ENCODE measurements around the gene STAT6. TPM values are rescaled to one million over a fixed set of nuclear protein-coding genes. Genes with fewer than 3 reads are reported as not detected.

STAT6 gene
- polyA plus RNA-seq, 1 donor (not counting 4 experiments of a cell fraction or from before 2014, with no cell fraction given): 113 TPM

GRCh38 chr12:57098546-57098945, 12.6 kb downstream of the STAT6 start:
- TF ChIP-seq CTCF (optimal IDR thresholded peaks at IDR 0.05 in 1 of 3, IDR thresholded peaks at IDR 0.05 in 1 of 3, conservative IDR thresholded peaks at IDR 0.05 in 1 of 3; ENCODE audit: extremely low read depth in 1 of 3, insufficient read depth in 2 of 3, low read length in 3 of 3) (no peak), EZH2 (IDR thresholded peaks at IDR 0.05; ENCODE audit: low read length) (no peak)
- no peak for DNase-seq (ENCODE audit: low read depth, low spot score)
- Histone ChIP-seq H3K4me3 (ENCODE audit: control insufficient read depth in 2 of 3, extremely low read depth in 1 of 3, insufficient read depth in 2 of 3, low read depth in 1 of 3, low read length in 3 of 3) (no peak overlapping the region), H3K27ac (ENCODE audit: control insufficient read depth, insufficient read depth, low read length) (no peak overlapping the region), H3K9me3 (ENCODE audit: control insufficient read depth, low read depth, low read length) (no peaks in the 10 kb centered on the region), H3K4me2 (ENCODE audit: control insufficient read depth, extremely low read depth, insufficient read depth, low read depth, low read length) (no peak overlapping the region), H3K4me1 (ENCODE audit: control insufficient read depth, extremely low read depth, insufficient read depth, low read length) (peaks cover 32% of the 10 kb centered on the region), H3K27me3 (ENCODE audit: control insufficient read depth, extremely low read depth, insufficient read depth, low read length) (no peaks in the 10 kb centered on the region), H4K20me1 (ENCODE audit: control insufficient read depth, extremely low read depth, insufficient read depth, low read length) (no peaks in the 10 kb centered on the region), H3K9ac (ENCODE audit: control insufficient read depth, extremely low read depth, insufficient read depth, low read length) (no peak overlapping the region), H3K79me2 (ENCODE audit: control insufficient read depth, insufficient read depth, low read length) (no peaks in the 10 kb centered on the region), H2AFZ (ENCODE audit: control insufficient read depth, low read length) (no peak overlapping the region), H3K9me1 (ENCODE audit: control insufficient read depth, extremely low read depth, insufficient read depth, low read length) (peaks cover 4% of the 10 kb centered on the region), H3K36me3 (ENCODE audit: control insufficient read depth in 2 of 2, extremely low read depth in 1 of 2, insufficient read depth in 2 of 2, low read length in 2 of 2) (peaks cover 21 to 35% of the 10 kb centered on the region in 2 experiments)
- dilution Hi-C loops (cut with MboI; ENCODE audit: extremely low pct_ligation_motif_present, low sequenced_read_pairs): no loop called here
- no peak for FAIRE-seq

- Histone ChIP-seq H2AFZ (ENCODE audit: control insufficient read depth, low read length) (no peak overlapping the region), H3K9me1 (ENCODE audit: control insufficient read depth, extremely low read depth, insufficient read depth, low read length) (peaks cover 4% of the 10 kb centered on the region), H3K9me3 (ENCODE audit: control insufficient read depth, low read depth, low read length) (no peaks in the 10 kb centered on the region), H3K4me3 (ENCODE audit: control insufficient read depth in 2 of 3, extremely low read depth in 1 of 3, insufficient read depth in 2 of 3, low read depth in 1 of 3, low read length in 3 of 3) (no peak overlapping the region), H3K27me3 (ENCODE audit: control insufficient read depth, extremely low read depth, insufficient read depth, low read length) (no peaks in the 10 kb centered on the region), H3K9ac (ENCODE audit: control insufficient read depth, extremely low read depth, insufficient read depth, low read length) (no peak overlapping the region), H3K4me1 (ENCODE audit: control insufficient read depth, extremely low read depth, insufficient read depth, low read length) (peaks cover 35% of the 10 kb centered on the region), H3K36me3 (ENCODE audit: control insufficient read depth in 2 of 2, extremely low read depth in 1 of 2, insufficient read depth in 2 of 2, low read length in 2 of 2) (peaks cover 24 to 40% of the 10 kb centered on the region in 2 experiments), H4K20me1 (ENCODE audit: control insufficient read depth, extremely low read depth, insufficient read depth, low read length) (no peaks in the 10 kb centered on the region), H3K79me2 (ENCODE audit: control insufficient read depth, insufficient read depth, low read length) (no peaks in the 10 kb centered on the region), H3K4me2 (ENCODE audit: control insufficient read depth, extremely low read depth, insufficient read depth, low read depth, low read length) (no peak overlapping the region), H3K27ac (ENCODE audit: control insufficient read depth, insufficient read depth, low read length) (no peak overlapping the region)
- DNase-seq (ENCODE audit: low read depth, low spot score) (no peak), FAIRE-seq (no peak)
- TF ChIP-seq CTCF (optimal IDR thresholded peaks at IDR 0.05 in 1 of 3, IDR thresholded peaks at IDR 0.05 in 1 of 3, conservative IDR thresholded peaks at IDR 0.05 in 1 of 3; ENCODE audit: extremely low read depth in 1 of 3, insufficient read depth in 2 of 3, low read length in 3 of 3): no peak
- TF ChIP-seq EZH2 (IDR thresholded peaks at IDR 0.05; ENCODE audit: low read length): no peak
- dilution Hi-C loops (cut with MboI; ENCODE audit: extremely low pct_ligation_motif_present, low sequenced_read_pairs): no loop called here
These were observed 13.7 kb downstream of the STAT6 start for GRCh38 chr12:57097554-57097835.

Data from keratinocyte (primary cell).